KOPT-K1 (cell line): ENCODE results near the gene NOP56.

Experiments used
- H3K27ac ChIP-seq: fragments of 200-600 bp; sonication (generic); 2 replicates; pipeline ENCODE4 v1.5.1; 2016; ENCODE audit warnings: antibody characterized with exemption, mild to moderate bottlenecking, low read depth, low read length; ENCODE audit not compliant: poor library complexity, severe bottlenecking
- H3K36me3 ChIP-seq: fragments of 200-600 bp; sonication (generic); 2 replicates; pipeline ENCODE4 v1.5.1; 2017; ENCODE audit warnings: antibody characterized with exemption, mild to moderate bottlenecking, low read length, moderate library complexity; ENCODE audit not compliant: insufficient read depth
- H3K9me3 ChIP-seq: fragments of 200-600 bp; sonication (generic); 2 replicates; pipeline ENCODE4 v1.5.1; 2017; ENCODE audit warnings: antibody characterized with exemption, low read length, mild to moderate bottlenecking; ENCODE audit not compliant: insufficient read depth, poor library complexity, severe bottlenecking

The NOP56 gene

GRCh38 chr20:2699775-2700413 is 47.5 kb downstream of the NOP56 start:
- Histone ChIP-seq H3K9me3 (no peaks in the 10 kb centered on the region), H3K27ac (no peak overlapping the region), H3K36me3 (no peaks in the 10 kb centered on the region)

- no peaks in the 10 kb centered on the region for H3K36me3 ChIP-seq
- no peaks in the 10 kb centered on the region for H3K9me3 ChIP-seq
- H3K27ac ChIP-seq: no peak overlapping the region
Measured at GRCh38 chr20:2700913-2701620, 48.6 kb downstream of the NOP56 start.

- H3K36me3 ChIP-seq: no peaks in the 10 kb centered on the region
- H3K27ac ChIP-seq: no peak overlapping the region
- H3K9me3 ChIP-seq: no peaks in the 10 kb centered on the region
Measured at GRCh38 chr20:2701671-2702081, 49.2 kb downstream of the NOP56 start.

- Histone ChIP-seq H3K27ac (no peak overlapping the region), H3K9me3 (no peaks in the 10 kb centered on the region), H3K36me3 (no peaks in the 10 kb centered on the region)
Measured at GRCh38 chr20:2703716-2704475, 51.5 kb downstream of the NOP56 start.

- H3K9me3 ChIP-seq: no peaks in the 10 kb centered on the region
- no peak overlapping the region for H3K27ac ChIP-seq
- H3K36me3 ChIP-seq: no peaks in the 10 kb centered on the region
Measured at GRCh38 chr20:2705931-2706645, 53.7 kb downstream of the NOP56 start.

GRCh38 chr20:2706688-2707352 is 54.4 kb downstream of the NOP56 start:
- Histone ChIP-seq H3K27ac (no peak overlapping the region), H3K36me3 (no peaks in the 10 kb centered on the region), H3K9me3 (no peaks in the 10 kb centered on the region)

GRCh38 chr20:2707353-2708072 is 55.1 kb downstream of the NOP56 start:
- Histone ChIP-seq H3K9me3 (no peaks in the 10 kb centered on the region), H3K27ac (no peak overlapping the region), H3K36me3 (no peaks in the 10 kb centered on the region)
